ENCODE results near the gene RAD51B. TPM values are rescaled to one million over a fixed set of nuclear protein-coding genes. Genes with fewer than 3 reads are reported as not detected.

The RAD51B gene
- total and polyA plus RNA-seq, 4 donors: 2.5 to 95.0 (median 9.6) TPM

DNA sequence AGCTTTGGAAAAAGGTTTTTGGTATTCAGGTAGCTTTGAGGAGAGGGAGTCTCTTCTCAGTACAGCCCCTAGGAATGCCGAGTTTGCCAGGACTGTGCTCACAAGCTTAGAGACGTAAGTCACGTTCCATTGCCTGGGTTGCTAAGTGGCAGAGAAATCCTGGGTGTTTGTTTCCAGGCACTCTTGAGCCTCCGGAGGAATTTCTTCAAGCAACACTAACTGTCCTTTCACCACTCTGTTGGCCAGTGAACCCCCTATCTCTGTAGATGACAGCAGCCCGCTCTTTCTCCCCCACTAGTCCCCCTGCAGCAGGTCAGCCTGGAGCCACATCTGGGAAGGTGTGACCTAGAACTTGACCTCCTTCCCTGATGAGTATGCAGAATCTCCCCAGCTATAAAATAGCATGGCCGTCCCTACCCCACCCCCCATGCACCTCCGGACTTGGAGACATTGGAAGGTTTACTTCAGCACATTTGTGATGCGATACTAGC lies 810.5 kb downstream of the RAD51B start:
- Histone ChIP-seq H3K27me3 (ENCODE audit: control insufficient read depth in 3 of 3, insufficient read depth in 3 of 3, low read length in 2 of 3) (no peaks in the 10 kb centered on the region), H3K9ac (ENCODE audit: insufficient read depth in 1 of 2, low read length in 2 of 2) (no peak overlapping the region), H3K27ac (ENCODE audit: low read depth in 1 of 2, low read length in 1 of 2) (peak overlapping the region in 1 of 2 donors; percentile 71), H3K36me3 (ENCODE audit: control insufficient read depth in 4 of 4, insufficient read depth in 4 of 4, low read length in 4 of 4) (no peaks in the 10 kb centered on the region), H3K9me3 (ENCODE audit: control insufficient read depth in 4 of 4, insufficient read depth in 3 of 4, low read length in 3 of 4) (no peaks in the 10 kb centered on the region), H3K4me3 (no peak overlapping the region), H3K4me1 (ENCODE audit: control insufficient read depth in 5 of 5, insufficient read depth in 5 of 5, low read length in 5 of 5) (peaks cover 12 to 73% (median 37%) of the 10 kb centered on the region in 5 donors)
- 76 to 89% methylated on average over 8 of the region's 8 CpGs for whole genome bisulfite sequencing, 2 donors
- DNase-seq (peak in 2 of 3 donors; percentile 61), ATAC-seq (ENCODE audit: insufficient read depth, low FRiP score) (no peak)
- TF ChIP-seq, protein P1, sequence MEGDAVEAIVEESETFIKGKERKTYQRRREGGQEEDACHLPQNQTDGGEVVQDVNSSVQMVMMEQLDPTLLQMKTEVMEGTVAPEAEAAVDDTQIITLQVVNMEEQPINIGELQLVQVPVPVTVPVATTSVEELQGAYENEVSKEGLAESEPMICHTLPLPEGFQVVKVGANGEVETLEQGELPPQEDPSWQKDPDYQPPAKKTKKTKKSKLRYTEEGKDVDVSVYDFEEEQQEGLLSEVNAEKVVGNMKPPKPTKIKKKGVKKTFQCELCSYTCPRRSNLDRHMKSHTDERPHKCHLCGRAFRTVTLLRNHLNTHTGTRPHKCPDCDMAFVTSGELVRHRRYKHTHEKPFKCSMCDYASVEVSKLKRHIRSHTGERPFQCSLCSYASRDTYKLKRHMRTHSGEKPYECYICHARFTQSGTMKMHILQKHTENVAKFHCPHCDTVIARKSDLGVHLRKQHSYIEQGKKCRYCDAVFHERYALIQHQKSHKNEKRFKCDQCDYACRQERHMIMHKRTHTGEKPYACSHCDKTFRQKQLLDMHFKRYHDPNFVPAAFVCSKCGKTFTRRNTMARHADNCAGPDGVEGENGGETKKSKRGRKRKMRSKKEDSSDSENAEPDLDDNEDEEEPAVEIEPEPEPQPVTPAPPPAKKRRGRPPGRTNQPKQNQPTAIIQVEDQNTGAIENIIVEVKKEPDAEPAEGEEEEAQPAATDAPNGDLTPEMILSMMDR (IDR thresholded peaks at IDR 0.05; ENCODE audit: control extremely low read depth, extremely low read depth): no peak

DNA sequence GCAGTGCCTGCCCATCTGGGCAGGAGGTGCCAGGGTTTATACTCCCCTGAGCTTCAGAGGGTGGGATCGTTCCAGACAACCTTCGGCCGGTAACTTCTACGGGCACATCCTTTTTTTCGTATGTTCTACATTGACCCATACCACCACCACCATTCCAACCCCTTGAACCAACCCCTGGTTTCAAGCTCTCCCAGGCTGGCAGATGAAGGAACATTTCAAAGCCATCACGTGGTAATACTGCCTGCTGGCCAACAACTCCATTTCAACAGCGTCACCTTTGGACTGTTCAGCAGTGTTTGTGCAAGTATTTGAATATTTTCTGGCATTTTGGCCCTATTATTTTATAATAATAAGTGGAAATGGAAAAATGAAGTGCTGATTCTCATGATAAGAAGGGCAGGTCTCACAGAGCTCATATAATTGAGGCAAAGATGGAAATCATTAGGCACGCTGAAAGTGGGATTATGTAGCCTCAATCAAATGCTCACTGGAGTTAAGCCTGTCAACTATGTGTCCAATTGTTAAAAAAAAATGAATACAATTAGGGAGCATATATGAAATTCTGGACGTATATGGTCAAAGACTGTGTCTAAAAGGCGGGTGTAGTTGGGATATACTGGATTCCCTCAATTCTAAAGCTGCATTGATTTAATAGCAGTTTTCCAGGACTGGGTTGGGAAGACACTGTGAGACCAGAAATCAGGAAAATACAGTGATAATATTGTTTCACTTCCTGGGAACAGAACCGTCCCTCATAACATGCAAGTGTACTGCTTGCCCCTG lies 811.2 kb downstream of the RAD51B start:
- DNase-seq (peak in 2 of 3 donors; percentile 33 to 79), ATAC-seq (ENCODE audit: insufficient read depth, low FRiP score) (no peak)
- Histone ChIP-seq H3K9ac (ENCODE audit: insufficient read depth in 1 of 2, low read length in 2 of 2) (no peak overlapping the region), H3K27ac (ENCODE audit: low read depth in 1 of 2, low read length in 1 of 2) (peak overlapping the region in 1 of 2 donors; percentile 71), H3K36me3 (ENCODE audit: control insufficient read depth in 4 of 4, insufficient read depth in 4 of 4, low read length in 4 of 4) (no peaks in the 10 kb centered on the region), H3K9me3 (ENCODE audit: control insufficient read depth in 4 of 4, insufficient read depth in 3 of 4, low read length in 3 of 4) (no peaks in the 10 kb centered on the region), H3K4me1 (ENCODE audit: control insufficient read depth in 5 of 5, insufficient read depth in 5 of 5, low read length in 5 of 5) (peaks cover 12 to 77% (median 37%) of the 10 kb centered on the region in 5 donors), H3K4me3 (no peak overlapping the region), H3K27me3 (ENCODE audit: control insufficient read depth in 3 of 3, insufficient read depth in 3 of 3, low read length in 2 of 3) (no peaks in the 10 kb centered on the region)
- WGBS, 2 donors: 79 to 87% methylated on average over 11 of the region's 11 CpGs
- TF ChIP-seq, protein P1 (IDR thresholded peaks at IDR 0.05; ENCODE audit: control extremely low read depth, extremely low read depth): no peak

DNA sequence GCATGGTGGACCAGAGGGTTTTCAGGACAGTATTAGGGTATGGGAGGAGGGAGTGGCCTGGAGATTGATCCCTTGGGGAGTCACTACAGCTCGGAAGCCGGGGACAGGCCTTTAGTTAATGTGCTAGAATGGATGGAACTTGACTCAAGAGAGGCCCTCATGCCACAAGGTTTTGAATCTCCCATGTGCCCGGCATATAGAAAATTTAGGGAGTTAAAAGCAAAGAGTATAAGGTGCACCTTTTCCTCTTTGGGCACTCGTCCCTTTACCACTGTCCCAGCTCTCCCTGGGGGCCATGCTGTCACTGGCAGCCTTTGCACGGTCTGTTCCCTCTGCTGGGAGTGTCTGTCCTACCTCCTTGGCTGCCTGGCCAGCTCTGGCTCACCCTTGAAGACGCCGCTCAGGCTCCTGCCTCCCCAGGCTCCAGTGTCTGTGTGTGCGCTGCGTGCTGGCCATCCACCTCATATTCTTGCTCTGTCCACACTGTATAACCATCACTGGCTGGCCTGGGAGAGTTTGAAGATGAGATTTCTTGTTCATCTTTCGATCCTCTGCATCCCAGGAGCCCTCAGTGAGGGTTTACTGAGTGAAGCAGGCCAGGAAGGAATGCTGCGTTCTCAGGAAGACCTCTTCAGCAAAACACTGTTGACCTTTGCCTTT lies 811.9 kb downstream of the RAD51B start:
- Histone ChIP-seq H3K27ac (ENCODE audit: low read depth in 1 of 2, low read length in 1 of 2) (no peak overlapping the region), H3K4me1 (ENCODE audit: control insufficient read depth in 5 of 5, insufficient read depth in 5 of 5, low read length in 5 of 5) (peaks cover 10 to 73% (median 37%) of the 10 kb centered on the region in 5 donors), H3K4me3 (no peak overlapping the region), H3K27me3 (ENCODE audit: control insufficient read depth in 3 of 3, insufficient read depth in 3 of 3, low read length in 2 of 3) (no peaks in the 10 kb centered on the region), H3K9me3 (ENCODE audit: control insufficient read depth in 4 of 4, insufficient read depth in 3 of 4, low read length in 3 of 4) (no peaks in the 10 kb centered on the region), H3K9ac (ENCODE audit: insufficient read depth in 1 of 2, low read length in 2 of 2) (peak overlapping the region in 1 of 2 donors; percentile 16), H3K36me3 (ENCODE audit: control insufficient read depth in 4 of 4, insufficient read depth in 4 of 4, low read length in 4 of 4) (no peaks in the 10 kb centered on the region)
- WGBS, 2 donors: 93 to 94% methylated on average over 11 of the region's 11 CpGs
- TF ChIP-seq, protein P1 (IDR thresholded peaks at IDR 0.05; ENCODE audit: control extremely low read depth, extremely low read depth): no peak
- ATAC-seq (ENCODE audit: insufficient read depth, low FRiP score) (no peak), DNase-seq (peak in 1 of 3 donors; percentile 12)
